B cell (primary cell): ENCODE measurements around the gene KATNB1.

Source experiments
- CTCF ChIP-seq: fragments of 200-600 bp; IDR thresholded peaks from one replicate; pipeline ENCODE4 v1.8.0; 2022; ENCODE audit warnings: antibody characterized with exemption, mild to moderate bottlenecking
- EZH2 ChIP-seq: IDR thresholded peaks from 2 replicates; pipeline ENCODE4 v1.6.1; 2012; ENCODE audit warnings: borderline replicate concordance, low read depth, mild to moderate bottlenecking, moderate library complexity, low read length; ENCODE audit not compliant: insufficient read depth, poor library complexity, severe bottlenecking

GRCh38 chr16:57711346-57711745, 24.2 kb upstream of the KATNB1 start:
- TF ChIP-seq CTCF (no peak), EZH2 (no peak)
